Dedifferentiated amniotic fluid mesenchymal stem cell (primary cell): ENCODE measurements around the gene NMNAT2.
"Not testable (repeated sequence)": the region's sequence is repeated elsewhere in the genome, so short reads cannot be mapped to it uniquely, and the experiment has no call there.

ENCODE experiments used
- DNase-seq: peaks from one replicate; pipeline ENCODE4 v3.0.0-alpha.2; 2016; ENCODE audit errors: extremely low spot score

The NMNAT2 gene

GRCh38 chr1:183262628-183263200 lies 155.5 kb downstream of the NMNAT2 start:
- no peak for DNase-seq

DNA sequence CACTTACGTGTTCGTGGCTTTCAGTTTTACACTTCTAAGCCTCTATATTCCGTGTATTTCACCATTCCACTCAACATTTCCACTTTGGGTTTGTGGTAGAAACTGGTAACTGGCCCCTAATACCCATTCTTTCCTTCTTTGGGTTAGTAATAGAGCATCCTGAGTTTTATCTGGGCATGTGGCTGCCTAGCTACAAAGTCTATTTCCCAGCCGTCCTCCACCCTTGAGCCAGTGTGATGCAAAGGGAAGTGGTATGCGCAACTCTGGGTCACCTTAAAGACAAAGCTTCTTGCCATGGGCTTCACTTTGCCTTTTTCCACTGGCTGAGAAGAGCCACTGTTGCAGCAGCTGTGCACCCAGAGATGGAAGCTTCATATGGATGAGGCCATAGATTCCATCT lies 158.3 kb downstream of the NMNAT2 start:
- no peak for DNase-seq

GRCh38 chr1:183255073-183255472 lies 163.1 kb downstream of the NMNAT2 start:
- DNase-seq = no peak

- no peak for DNase-seq
These were observed 166.2 kb downstream of the NMNAT2 start for GRCh38 chr1:183251959-183252450.

- no peak for DNase-seq
These were observed 166.8 kb downstream of the NMNAT2 start for GRCh38 chr1:183251101-183251958.

DNA sequence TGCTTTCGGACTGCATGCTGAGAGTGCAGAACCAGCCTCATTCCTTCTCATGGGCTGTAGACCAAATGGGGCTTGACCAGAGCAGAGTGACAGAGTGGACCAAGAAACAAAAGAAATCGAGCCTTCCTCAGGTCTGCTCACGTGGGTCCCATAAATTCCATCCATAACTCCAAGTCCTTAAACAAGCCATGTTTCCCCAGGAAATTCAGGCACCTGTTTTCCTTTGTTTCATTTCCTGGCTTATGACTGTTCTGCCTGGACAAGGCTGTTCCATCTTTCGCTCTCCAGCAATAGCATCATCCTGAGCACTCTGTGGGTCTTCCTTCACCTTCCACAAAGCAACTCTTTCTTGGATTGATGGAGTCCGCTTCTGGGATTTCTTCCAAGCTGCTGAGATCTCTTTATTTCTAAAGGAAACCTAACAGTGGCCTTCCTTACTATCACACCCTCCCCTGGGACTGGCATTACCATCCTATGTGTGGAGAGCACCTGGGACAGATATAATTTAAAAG lies 168.2 kb downstream of the NMNAT2 start:
- no peak for DNase-seq

DNA sequence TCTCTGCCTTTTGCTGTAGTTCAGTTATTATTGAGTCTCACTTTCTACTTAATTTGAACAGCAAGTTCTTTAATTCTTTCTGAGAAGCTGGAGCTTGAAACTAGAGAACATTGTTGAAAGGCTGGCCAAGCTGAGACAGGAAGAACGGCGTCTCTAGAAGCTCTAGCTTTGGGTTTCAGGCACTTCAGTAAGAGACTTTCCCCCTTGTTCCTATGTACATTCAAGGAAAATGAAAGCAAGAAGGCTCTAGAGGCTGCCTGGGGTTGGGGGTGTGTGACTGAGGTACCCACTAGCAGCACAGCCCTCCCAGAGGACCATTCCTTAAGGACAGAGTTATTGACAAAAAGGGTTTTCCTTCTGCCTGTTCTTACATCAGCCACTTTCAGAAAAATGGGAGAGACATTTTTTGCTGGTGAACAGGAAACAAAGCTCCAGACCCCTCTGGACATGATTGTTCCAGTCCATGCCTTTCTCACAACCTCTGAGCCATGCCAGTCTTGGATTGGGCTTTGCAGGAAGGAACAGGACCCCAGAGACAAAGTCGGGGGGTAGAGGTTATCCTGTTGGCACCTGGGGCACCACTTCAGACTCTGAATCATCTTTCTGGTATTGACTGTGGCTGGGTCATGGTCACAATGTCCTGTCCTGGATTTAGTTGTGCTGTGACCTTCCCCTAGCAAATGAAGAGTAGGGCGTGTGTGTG lies 169.0 kb downstream of the NMNAT2 start:
- DNase-seq = no peak

- DNase-seq = no peak
These were observed 170.2 kb downstream of the NMNAT2 start for GRCh38 chr1:183247931-183248330.

- DNase-seq = no peak
These were observed 170.7 kb downstream of the NMNAT2 start for GRCh38 chr1:183247484-183247883.

DNA sequence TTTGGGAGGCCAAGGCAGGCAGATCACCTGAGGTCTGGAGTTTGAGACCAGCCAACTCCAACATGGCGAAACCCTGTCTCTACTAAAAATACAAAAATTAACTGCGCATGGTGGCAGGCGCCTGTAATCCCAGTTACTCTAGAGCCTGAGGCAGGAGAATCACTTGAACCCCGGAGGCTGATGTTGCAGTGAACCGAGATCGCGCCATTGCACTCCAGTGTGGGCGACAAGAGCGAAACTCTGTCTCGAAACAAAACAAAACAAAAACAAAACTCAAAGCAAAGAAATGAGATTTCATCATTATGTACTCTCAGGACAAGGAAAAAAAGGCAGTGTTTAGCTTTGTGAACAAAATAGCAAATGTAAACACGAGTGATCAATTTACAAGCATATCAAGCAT lies 171.1 kb downstream of the NMNAT2 start:
- DNase-seq = no peak

GRCh38 chr1:183246436-183246835 lies 171.7 kb downstream of the NMNAT2 start:
- no peak for DNase-seq

GRCh38 chr1:183245357-183245756 lies 172.8 kb downstream of the NMNAT2 start:
- no peak for DNase-seq

DNA sequence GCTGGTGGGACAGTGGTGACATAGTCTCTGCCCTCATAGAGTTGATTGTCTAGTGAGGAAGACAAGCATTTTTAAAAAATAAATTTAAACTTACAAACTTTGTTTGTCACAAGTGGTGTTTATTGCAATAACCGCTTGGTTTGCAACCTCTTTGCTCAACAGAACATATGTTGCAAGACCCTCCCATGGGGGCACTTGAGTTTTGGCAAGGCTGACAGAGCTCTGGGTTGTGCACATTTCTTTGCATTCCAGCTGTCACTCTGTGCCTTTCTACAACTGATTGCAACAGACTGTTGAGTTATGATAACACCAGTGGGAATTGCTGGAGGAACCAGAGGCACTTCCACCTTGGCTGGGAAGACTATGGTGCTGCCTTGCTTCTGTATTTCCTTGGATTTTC lies 173.7 kb downstream of the NMNAT2 start:
- peak; percentile 71 for DNase-seq

- DNase-seq = no peak
These were observed 174.8 kb downstream of the NMNAT2 start for GRCh38 chr1:183243161-183244050.

GRCh38 chr1:183242556-183242955 lies 175.6 kb downstream of the NMNAT2 start:
- no peak for DNase-seq

DNA sequence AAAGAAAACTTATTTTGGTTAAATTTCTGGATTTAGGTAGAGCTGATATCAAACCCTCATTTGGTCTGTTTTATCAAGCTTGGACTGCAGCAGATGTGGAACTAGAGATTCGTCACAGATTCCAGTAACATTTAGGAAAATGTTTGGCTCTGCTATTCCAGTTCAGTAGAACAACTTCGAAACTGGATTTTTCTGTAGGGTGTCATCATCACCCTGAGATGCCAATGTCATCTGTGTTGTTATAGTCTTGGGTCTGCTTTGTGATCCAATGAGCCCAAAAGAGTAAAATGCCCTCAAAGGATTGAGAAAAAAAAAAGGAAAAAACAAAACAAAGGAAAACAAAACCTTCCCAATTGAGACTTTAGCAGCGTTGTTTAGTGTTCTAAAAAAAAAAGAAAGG lies 176.7 kb downstream of the NMNAT2 start:
- DNase-seq = peak; percentile 34

GRCh38 chr1:183240853-183241252 lies 177.3 kb downstream of the NMNAT2 start:
- not testable (repeated sequence) for DNase-seq

GRCh38 chr1:183240526-183240825 lies 177.7 kb downstream of the NMNAT2 start:
- no peak for DNase-seq

GRCh38 chr1:183239793-183240525 lies 178.2 kb downstream of the NMNAT2 start:
- DNase-seq = no peak

GRCh38 chr1:183239220-183239742 lies 178.9 kb downstream of the NMNAT2 start:
- no peak for DNase-seq

GRCh38 chr1:183238071-183238470 lies 180.1 kb downstream of the NMNAT2 start:
- peak; percentile 21 for DNase-seq
